GOT3 (cell line): ENCODE results near the gene FAM222B.
"Not testable (repeated sequence)": the region's sequence is repeated elsewhere in the genome, so short reads cannot be mapped to it uniquely, and the experiment has no call there.

Experiments
- DNase-seq: peaks from one replicate; lab custom pipeline; 2025; ENCODE audit warnings: mixed read lengths; lab: John Stamatoyannopoulos, UW

FAM222B gene

GRCh38 chr17:28871056-28871579 lies 28.5 kb upstream of the FAM222B start:
- DNase-seq, result no peak

GRCh38 chr17:28867276-28867675 lies 24.7 kb upstream of the FAM222B start:
- DNase-seq, result no peak

DNA sequence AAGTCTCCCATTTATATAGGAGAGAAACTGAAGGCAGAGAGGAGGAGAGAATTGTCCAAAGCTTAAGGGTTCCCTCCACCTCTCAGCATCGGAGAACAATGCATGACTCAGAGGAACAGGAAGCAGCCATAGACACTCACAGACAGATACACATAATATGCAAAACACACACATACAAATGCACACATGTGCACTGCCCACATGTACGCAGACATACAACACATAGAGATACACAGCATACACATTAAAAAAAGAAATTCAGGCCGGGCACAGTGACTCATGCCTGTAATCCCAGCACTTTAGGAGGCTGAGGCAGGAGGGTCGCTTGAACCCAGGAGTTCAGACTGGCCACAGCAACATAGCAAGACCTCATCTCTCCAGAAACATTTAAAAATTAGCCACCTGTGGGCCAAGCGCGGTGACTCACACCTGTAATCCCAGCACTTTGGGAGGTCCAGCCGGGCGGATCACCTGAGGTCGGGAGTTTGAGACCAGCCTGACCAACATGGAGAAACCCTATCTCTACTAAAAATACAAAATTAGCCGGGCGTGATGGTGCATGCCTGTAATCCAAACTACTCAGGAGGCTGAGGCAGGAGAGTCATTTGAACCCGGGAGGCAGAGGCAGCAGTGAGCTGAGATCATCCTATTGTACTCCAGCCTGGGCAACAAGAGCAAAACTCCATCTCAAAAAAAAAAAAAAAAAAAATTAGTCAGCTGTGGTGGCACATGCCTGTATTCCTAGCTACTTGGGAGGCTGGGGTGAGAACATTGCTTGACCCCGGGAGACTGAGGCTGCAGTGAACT lies 23.6 kb upstream of the FAM222B start:
- no peak for DNase-seq

- DNase-seq, result no peak
These were observed 22.6 kb upstream of the FAM222B start for GRCh38 chr17:28864991-28865849.

DNA sequence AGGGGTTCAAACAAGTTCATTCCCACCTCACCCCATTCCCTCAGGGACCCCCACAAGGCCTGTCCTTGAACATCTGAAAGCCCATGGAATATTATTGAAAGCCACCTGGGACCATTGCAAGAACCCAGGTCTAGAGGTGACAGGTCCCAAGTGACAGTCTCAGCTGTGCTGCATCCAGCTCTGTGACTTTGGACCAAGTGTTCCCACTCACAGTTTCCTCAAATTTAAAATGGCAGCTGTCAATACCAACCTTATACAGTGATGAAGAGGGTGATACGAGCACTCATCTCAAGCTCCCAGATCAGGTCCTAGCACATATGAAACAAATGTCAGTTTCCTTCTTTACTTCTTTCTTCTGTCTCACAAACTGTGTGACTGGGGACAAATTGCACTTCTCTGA lies 21.4 kb upstream of the FAM222B start:
- DNase-seq, result no peak

DNA sequence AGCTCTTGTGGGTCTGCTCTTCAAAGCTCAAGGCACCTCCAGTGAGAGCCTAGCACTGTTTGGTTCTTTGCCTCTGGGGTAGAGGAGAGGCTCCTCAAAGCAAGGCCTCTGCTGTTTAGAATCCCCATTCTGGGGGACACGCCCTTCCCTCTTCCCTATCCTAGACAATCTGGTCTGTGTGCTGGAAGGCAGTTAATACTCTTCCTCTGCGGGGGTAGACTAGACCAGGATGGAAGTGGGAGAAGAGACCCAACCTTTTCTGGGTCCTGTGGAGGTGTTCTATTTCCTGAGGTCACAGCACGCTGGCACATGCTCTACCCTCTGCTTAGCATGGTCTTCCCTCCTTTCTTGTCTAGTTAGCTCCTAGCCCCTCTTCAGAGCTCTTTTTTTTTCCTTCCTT lies 20.0 kb upstream of the FAM222B start:
- no peak for DNase-seq

DNA sequence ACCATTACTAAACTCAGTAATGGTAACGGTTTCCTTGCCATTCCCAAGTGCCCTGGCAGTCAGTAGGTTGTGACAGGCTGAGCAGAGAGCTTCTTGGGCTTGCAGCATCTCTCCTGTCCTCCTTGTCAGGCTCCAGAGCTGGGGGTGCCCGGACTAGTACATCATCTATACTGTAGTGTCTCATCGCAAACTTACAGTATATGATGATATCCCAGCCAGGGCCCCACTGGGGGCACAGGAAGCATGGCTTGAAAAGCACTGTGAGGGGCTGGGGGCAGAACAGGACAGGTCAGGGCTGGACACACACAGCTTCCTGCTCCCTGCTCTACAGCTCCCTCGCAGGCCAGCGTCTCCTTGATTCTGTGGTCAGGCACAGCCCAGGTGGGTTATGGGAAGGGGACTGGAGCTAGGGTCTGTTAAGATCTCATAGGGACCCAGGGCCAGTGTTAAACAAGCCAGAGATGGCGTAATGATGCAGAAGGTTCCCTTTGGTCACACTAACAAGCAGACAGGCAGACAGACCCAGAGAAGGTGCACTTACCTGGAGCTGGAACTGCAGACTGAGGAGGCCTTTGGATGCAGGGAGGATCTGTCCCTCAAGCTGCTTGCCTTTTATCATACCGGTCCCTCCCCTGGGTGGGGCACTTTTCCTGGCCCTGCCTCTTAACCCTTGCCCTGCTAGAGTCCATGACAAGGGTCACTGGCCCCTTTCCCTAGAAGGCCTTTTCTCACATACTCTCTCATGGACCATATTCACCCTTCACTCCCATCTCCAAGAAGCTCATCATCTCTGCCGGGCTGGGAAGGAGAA lies 19.0 kb upstream of the FAM222B start:
- DNase-seq, result no peak

DNA sequence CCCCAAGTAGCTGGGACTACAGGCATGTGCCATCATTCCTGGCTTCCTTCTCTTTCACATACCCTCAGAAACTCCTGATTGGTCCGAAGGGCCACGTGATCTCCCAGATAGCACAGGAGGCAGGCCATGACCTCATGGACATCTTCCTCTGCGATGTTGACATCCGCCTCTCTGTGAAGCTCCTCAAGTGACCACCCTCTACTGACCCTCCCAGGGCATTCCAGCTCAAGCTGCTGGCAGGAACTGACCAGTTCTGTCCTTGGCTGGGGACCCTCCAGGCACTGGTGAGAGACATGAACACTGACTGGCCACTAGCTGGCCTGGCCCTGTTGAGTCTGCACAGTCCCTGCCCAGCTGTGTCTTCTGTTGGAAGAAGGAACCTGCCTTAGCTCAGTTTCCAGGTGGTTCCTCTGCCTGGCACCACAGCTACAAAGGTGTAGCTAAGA lies 17.8 kb upstream of the FAM222B start:
- DNase-seq, result no peak

DNA sequence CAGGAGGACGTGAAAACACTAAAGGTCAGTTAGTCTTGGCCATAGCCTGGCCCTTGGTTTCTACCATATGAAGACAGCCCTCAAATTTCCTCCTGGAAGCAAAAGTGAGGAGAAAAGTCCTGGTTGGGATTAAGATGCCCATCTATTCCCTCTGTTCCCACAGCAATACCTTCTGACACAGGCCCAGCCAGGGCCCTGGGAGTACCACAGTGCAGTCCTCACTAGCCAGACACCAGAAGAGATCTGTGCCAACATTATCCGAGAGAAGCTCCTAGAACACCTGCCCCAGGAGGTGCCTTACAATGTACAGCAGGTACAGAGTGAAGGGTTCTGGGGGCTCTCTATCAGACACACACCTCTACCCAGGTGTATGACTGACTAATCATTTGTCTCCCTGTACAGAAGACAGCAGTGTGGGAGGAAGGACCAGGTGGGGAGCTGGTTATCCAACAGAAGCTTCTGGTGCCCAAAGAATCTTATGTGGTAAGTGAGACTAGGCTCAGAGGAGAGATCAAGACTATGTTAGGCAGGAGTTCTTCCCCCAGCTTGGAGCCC lies 16.3 kb upstream of the FAM222B start:
- DNase-seq, result no peak

- no peak for DNase-seq
These were observed 15.6 kb upstream of the FAM222B start for GRCh38 chr17:28857905-28858800.

GRCh38 chr17:28856028-28856574 lies 13.5 kb upstream of the FAM222B start:
- no peak for DNase-seq

- no peak for DNase-seq
These were observed 12.7 kb upstream of the FAM222B start for GRCh38 chr17:28855336-28855679.

DNA sequence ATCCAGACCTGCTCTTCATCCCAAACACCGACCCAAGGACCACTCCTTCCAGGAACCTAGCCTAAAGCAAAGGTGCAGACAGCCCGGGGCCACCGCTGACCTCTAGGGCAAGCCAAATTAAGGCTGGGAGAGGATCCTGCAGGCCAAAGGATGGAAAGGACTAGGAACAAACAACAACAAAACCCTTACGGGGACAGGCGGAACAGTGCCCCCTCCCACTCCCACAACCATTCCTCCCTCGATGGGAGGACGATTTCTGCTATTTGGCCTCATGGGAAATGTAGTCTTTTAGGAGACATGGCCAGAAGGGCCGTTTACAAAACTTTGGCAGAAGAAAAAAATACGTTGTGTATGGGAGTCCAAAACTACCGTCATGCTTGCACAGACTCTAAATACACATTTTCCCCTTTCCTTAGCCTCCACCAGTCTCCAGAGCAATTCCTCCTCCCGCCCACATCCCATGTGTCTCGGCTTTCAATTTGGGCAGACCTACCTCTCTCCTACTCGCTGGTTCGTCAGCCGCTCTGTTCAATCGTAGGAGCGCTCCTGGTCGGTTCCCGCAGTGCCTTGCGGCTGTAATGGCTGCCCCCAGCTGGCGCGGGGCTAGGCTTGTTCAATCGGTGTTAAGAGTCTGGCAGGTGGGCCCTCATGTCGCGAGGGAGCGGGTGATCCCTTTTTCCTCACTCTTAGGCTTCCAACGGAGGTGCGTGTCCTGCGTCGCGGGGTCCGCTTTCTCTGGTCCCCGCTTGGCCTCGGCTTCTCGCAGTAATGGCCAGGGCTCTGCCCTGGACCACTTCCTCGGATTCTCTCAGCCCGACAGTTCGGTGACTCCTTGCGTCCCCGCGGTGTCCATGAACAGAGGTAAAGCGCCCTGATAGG lies 12.1 kb upstream of the FAM222B start, which contains the start of gene ERAL1:
ERAL1 (plus strand) TSS at position 560 of the 879 bp plus-strand sequence; CDS start at position 579, 19 bp downstream.
- peak; percentile 49 for DNase-seq

DNA sequence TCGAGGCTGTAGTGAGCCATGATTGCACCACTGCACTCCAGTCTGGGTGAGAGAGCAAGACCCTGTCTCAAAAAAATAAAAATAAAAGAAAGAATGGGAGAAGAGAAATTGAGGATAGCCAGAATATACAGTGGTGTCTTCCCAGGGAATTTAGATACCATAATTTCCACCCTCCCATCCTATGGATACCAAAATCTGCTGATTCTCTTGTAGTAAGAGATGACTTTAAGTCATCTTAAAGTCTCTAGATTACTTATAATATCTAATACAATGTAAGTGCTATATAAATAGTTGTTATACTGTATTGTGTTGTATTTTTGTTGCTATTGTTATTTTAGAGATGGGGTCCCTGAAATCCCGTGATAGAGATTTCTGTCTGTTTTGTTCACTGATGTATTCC lies 10.7 kb upstream of the FAM222B start:
- DNase-seq, result no peak

DNA sequence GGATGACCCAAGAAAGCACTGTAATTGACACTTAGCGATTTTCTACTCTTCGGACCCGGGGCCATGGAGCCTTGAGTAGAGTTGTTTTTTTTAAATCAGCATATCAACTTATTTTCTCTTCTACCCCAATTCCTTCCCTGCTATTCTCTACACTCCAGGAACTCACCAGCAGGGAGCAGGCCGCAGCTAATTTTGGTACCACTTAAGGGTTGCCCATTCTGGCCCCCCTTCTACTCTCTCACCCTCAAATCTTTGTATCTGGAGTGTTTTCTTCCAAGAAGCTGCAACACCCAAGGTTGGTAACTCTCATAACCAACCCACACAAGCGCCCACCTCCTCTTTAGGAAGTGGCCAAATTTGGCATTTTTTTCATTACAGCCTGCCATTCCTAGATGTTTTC lies 6.7 kb upstream of the FAM222B start:
- DNase-seq, result no peak

DNA sequence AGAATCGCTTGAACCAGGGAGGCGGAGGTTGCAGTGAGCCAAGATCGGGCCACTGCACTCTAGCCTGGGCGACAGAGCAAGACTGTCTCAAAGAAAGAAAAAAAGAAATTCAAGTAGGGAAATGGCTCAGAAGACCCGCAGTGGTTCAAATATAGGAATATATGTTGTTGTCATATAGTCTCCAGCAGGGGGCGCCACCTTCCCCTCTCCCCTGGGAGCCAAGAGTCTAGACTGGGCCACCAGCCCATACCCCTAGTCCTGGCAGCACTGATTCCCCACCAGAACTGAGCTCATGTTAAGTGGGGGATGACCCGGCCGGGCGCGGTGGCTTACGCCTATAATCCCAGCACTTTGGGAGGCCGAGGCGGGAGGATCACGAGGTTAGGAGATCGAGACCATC lies 6.1 kb upstream of the FAM222B start:
- not testable (repeated sequence) for DNase-seq

DNA sequence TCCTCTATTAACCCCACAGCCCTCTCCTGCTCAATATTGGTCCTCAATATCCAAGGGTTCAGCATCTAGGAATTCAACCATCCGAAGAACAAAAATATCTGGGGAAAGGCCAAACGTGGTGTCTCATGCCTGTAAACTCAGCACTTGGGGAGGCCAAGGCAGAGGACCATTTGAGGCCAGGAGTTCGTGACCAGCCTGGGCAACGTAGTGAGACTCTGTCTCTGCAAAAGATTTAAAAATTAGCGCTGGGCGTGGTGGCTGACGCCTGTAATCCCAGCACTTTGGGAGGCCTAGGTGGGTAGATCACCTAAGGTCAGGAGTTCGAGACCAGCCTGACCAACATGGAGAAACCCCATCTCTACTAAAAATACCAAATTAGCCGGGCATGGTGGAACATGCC lies 4.1 kb upstream of the FAM222B start:
- DNase-seq, result not testable (repeated sequence)

DNA sequence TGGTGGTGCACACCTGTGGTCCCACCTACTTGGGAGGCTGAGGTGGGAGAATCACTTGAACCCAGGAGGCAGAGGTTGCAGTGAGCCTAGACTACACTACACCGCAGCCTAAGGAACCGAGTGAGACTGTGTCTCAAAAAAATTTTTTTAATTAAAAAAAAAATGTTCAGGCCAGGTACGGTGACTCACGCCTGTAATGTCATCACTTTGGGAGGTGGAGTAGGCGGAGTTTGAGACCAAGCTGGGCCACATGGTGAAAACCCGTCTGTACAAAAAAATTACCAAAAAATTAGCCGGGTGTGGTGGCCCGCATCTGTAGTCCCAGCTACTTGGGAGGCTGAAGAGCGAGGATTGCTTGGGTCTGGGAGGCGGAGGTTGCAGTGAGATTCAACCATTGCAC lies 3.6 kb upstream of the FAM222B start:
- no peak for DNase-seq

DNA sequence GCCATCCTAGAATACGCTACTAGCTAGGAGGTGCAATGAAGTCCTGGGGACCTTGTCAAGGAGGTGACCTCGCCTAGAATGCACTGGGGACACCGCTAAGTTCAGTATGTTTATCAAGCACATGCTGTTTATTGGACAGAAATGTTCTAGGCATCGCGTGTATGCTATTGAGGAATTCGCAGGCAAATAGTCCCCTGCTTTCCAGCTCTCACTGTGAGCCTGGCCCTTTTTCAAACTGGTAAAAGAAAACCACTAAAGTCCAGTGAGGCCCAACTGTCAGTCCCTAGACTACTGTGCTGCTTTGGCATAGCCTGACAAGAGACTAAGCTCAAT lies 1.2 kb upstream of the FAM222B start:
- DNase-seq, result no peak

- no peak for DNase-seq
These were observed 699 bp downstream of the FAM222B start for GRCh38 chr17:28841901-28842281.
